ENCODE measurements around the gene FBXL7. TPM values are rescaled to one million over a fixed set of nuclear protein-coding genes. Genes with fewer than 3 reads are reported as not detected.

Gene FBXL7
- total and polyA plus RNA-seq, 2 of the 8 experiments (the other 6 are each of a cell fraction or from before 2014, with no cell fraction given), result 17.7 to 17.8 TPM

DNA sequence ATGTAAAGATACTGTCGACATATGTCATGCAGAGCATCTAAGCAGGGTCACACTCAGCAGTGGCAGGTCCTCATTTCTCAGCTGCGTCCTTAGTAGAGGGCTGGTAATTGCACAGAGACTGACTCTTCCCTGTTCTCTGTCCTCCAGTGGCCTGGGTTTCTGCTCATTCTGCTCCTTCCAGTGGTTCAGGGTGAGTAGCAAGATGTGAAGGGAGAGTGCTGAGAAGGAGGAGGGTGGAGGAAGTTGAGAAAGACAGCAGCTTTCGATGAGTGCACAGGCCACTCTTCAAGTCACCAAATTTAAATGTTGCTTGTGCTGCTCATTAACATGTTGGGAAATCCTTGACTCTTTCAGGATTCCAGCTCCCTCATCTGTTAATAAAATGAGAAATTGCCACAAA, 203.9 kb downstream of the FBXL7 start:
- H2BK15ac ChIP-seq (ENCODE audit: low read length), result no peak overlapping the region
- H2BK12ac ChIP-seq (ENCODE audit: low read depth, low read length), result no peak overlapping the region
- H4K91ac ChIP-seq (replicated peaks; ENCODE audit: insufficient read length, low read length), result no peak overlapping the region
- H3K79me2 ChIP-seq (ENCODE audit: control insufficient read depth in 1 of 2, insufficient read depth in 2 of 2, low read length in 2 of 2), result peaks cover 0 to 7% of the 10 kb centered on the region in 2 experiments; a peak in 2 of 4 replicates
- H3K36me3 ChIP-seq (ENCODE audit: control insufficient read depth in 2 of 4, insufficient read depth in 4 of 4, low read length in 3 of 4), result 0 out of 8 replicates have a peak, but pooled peaks cover 0 to 4% (median 0%) of the 10 kb centered on the region in 4 experiments
- H3K4ac ChIP-seq (replicated peaks; ENCODE audit: insufficient read length, low read depth, low read length), result no peak overlapping the region
- H3K4me2 ChIP-seq (ENCODE audit: insufficient read depth in 1 of 2, low read depth in 2 of 2, low read length in 2 of 2), result no peak overlapping the region
- no peaks in the 10 kb centered on the region for H4K20me1 ChIP-seq (replicated peaks in 1 of 2; ENCODE audit: control insufficient read depth in 1 of 2, insufficient read depth in 2 of 2, low read length in 2 of 2)
- ChIA-PET POLR2A (ENCODE audit: partially characterized antibody) (no interaction called here), CTCF (ENCODE audit: partially characterized antibody) (interaction anchor here (1.4 to 2.7 kb wide), 3 partner anchors 9 to 121 kb away, joined by 4 to 6 read pairs (median 5); no protein-coding TSS in a partner anchor)
- H3K4me3 ChIP-seq (ENCODE audit: extremely low read depth in 1 of 4, insufficient read depth in 2 of 4, low read depth in 3 of 4, low read length in 4 of 4), result no peak overlapping the region
- H3K27me3 ChIP-seq (replicated peaks in 1 of 4; ENCODE audit: control insufficient read depth in 3 of 4, extremely low read depth in 1 of 4, insufficient read depth in 3 of 4, low read length in 3 of 4), result no peaks in the 10 kb centered on the region
- peak overlapping the region; percentile 40; the same call in 1 of the 2 replicates for H2BK5ac ChIP-seq (ENCODE audit: low read depth, low read length)
- WGBS, 2 experiments (ENCODE audit: extremely low coverage in 1 of 2, insufficient coverage in 1 of 2, insufficient read length in 1 of 2, insufficient replicate concordance in 2 of 2, low coverage in 1 of 2, low lambda C conversion rate in 2 of 2, missing lambda C conversion rate in 1 of 2), result 73% methylated on average over 3 of the region's 3 CpGs; no CpG with 5 or more reads in 1 of the 2 experiments
- no peak overlapping the region for H2AFZ ChIP-seq (ENCODE audit: low read length)
- no peak overlapping the region for H3K56ac ChIP-seq (replicated peaks; ENCODE audit: insufficient read length, low read depth, low read length)
- H3K79me1 ChIP-seq (ENCODE audit: low read depth, low read length), result 0 out of 2 replicates have a peak, but pooled peaks cover under 1% of the 10 kb centered on the region
- peaks cover 2% of the 10 kb centered on the region; the same call in 1 of the 2 replicates for H3K23me2 ChIP-seq (ENCODE audit: low read depth, low read length)
- no peak for FAIRE-seq
- no peak overlapping the region for H3K18ac ChIP-seq (ENCODE audit: extremely low read depth, low read length)
- no peak overlapping the region for H4K5ac ChIP-seq (ENCODE audit: insufficient read length, low read depth, low read length)
- H3K23ac ChIP-seq (ENCODE audit: insufficient read length), result no peak overlapping the region
- H3K9me3 ChIP-seq (ENCODE audit: insufficient read depth in 2 of 2, low read depth in 1 of 2, low read length in 1 of 2), result 0 out of 4 replicates have a peak, but pooled peaks cover 0 to 5% of the 10 kb centered on the region in 2 experiments
- no peak overlapping the region for H2BK120ac ChIP-seq (replicated peaks; ENCODE audit: low read depth, low read length)
- H4K8ac ChIP-seq (ENCODE audit: extremely low read depth, insufficient read depth, low read length), result no peak overlapping the region
- no peak overlapping the region; the same call in 1 of the 2 replicates for H3K27ac ChIP-seq (ENCODE audit: low read depth, low read length)
- no peak overlapping the region for H3K9ac ChIP-seq (replicated peaks in 1 of 4; ENCODE audit: extremely low read depth in 1 of 4, low read depth in 3 of 4, low read length in 3 of 4)
- no peak overlapping the region for H3K14ac ChIP-seq (ENCODE audit: insufficient read length)
- H2AK5ac ChIP-seq (ENCODE audit: low read depth, low read length), result no peak overlapping the region
- peaks cover 0 to 2% (median under 1%) of the 10 kb centered on the region in 4 experiments; a peak in 4 of 7 replicates for H3K4me1 ChIP-seq (replicated peaks in 1 of 4; ENCODE audit: control insufficient read depth in 3 of 4, insufficient read depth in 4 of 4, low read length in 3 of 4)
- H2BK20ac ChIP-seq (ENCODE audit: low read length), result peak overlapping the region; percentile 8; the same call in 1 of the 2 replicates
- DNase-seq (ENCODE audit: low read depth in 1 of 2, low spot score in 2 of 2), result no peak
- TF ChIP-seq ASH2L (IDR thresholded peaks at IDR 0.05; ENCODE audit: low read length), result no peak
- no peak for TF ChIP-seq YY1 (IDR thresholded peaks at IDR 0.05; ENCODE audit: low read depth, low read length)
- no peak for TF ChIP-seq CHD1 (IDR thresholded peaks at IDR 0.05; ENCODE audit: low read depth, low read length)

Data from H1 (cell line).